Measurements from ENCODE around the gene LZTR1.
"Not testable (repeated sequence)": the region's sequence is repeated elsewhere in the genome, so short reads cannot be mapped to it uniquely, and the experiment has no call there.

Gene LZTR1

GRCh38 chr22:21044931-21045584 lies 63.0 kb downstream of the LZTR1 start:
- CTCF ChIA-PET, result interaction anchor here (1.1 to 1.5 kb wide), 3 partner anchors 26 to 64 kb away, joined by 3 to 4 read pairs (median 3); no protein-coding TSS in a partner anchor
- DNase-seq (ENCODE audit: extremely low spot score), result no peak
- TF ChIP-seq CTCF (IDR thresholded peaks at IDR 0.05; ENCODE audit: control extremely low read depth, extremely low read depth, low read depth, missing control alignments), result no peak
- POLR2A ChIA-PET, result no interaction called here

GRCh38 chr22:21045585-21046294 lies 63.6 kb downstream of the LZTR1 start, which contains the start of gene LRRC74B:
TSS of gene LRRC74B (plus strand) at chr22:21045946. CDS start at chr22:21045987, 41 bp downstream.
- POLR2A ChIA-PET, result no interaction called here
- TF ChIP-seq CTCF (IDR thresholded peaks at IDR 0.05; ENCODE audit: control extremely low read depth, extremely low read depth, low read depth, missing control alignments), result no peak
- CTCF ChIA-PET, result interaction anchor here (1.1 to 1.5 kb wide), 2 partner anchors 56 to 63 kb away, joined by 3 to 4 read pairs; no protein-coding TSS in a partner anchor
- DNase-seq (ENCODE audit: extremely low spot score), result peak; percentile 92

- CTCF ChIA-PET, result interaction anchor here (0.9 to 1.2 kb wide), 2 partner anchors 26 to 55 kb away, joined by 3 read pairs; no protein-coding TSS in a partner anchor
- DNase-seq (ENCODE audit: extremely low spot score), result no peak
- POLR2A ChIA-PET, result no interaction called here
- TF ChIP-seq CTCF (IDR thresholded peaks at IDR 0.05; ENCODE audit: control extremely low read depth, extremely low read depth, low read depth, missing control alignments), result no peak
Observed at GRCh38 chr22:21047035-21047661, 65.1 kb downstream of the LZTR1 start.

- no peak for TF ChIP-seq CTCF (IDR thresholded peaks at IDR 0.05; ENCODE audit: control extremely low read depth, extremely low read depth, low read depth, missing control alignments)
- ChIA-PET CTCF (interaction anchor here (1.2 kb wide), 1 partner anchor 27 kb away, joined by 3 read pairs; no protein-coding TSS in a partner anchor), POLR2A (no interaction called here)
- DNase-seq (ENCODE audit: extremely low spot score), result no peak
Observed at GRCh38 chr22:21047730-21048129, 65.6 kb downstream of the LZTR1 start.

- CTCF ChIA-PET; POLR2A ChIA-PET; DNase-seq (ENCODE audit: extremely low spot score): not testable (repeated sequence)
Observed at GRCh38 chr22:21048448-21048847, 66.4 kb downstream of the LZTR1 start.

All from GM10248 (cell line).